B cell (primary cell): ENCODE results near the gene FCER1A. TPM values are rescaled to one million over a fixed set of nuclear protein-coding genes. Genes with fewer than 3 reads are reported as not detected.

Source experiments
- ATAC-seq: fragments of 200-7000 bp; cut with Tn5 transposase; one replicate; pipeline ENCODE4 v1.10.0; 2021; ENCODE audit warnings: low read depth, mild to moderate bottlenecking, moderate number of reproducible peaks, moderate library complexity
- CTCF ChIA-PET: fragments of 350-600 bp; sonication (Branson Sonifier 250); formaldehyde crosslinking; loops from one replicate; lab custom pipeline; 2021; ENCODE audit warnings: antibody characterized with exemption, inconsistent platforms; lab: Charles Lee
- POLR2A ChIA-PET: fragments of 350-600 bp; sonication (Branson Sonifier 250); formaldehyde crosslinking; loops from one replicate; lab custom pipeline; 2021; ENCODE audit warnings: antibody characterized with exemption; lab: Charles Lee
- DNase-seq: peaks from one replicate; pipeline ENCODE4 v3.0.0; 2013
- H2AFZ ChIP-seq: 2 replicates; pipeline ENCODE4 v1.6.1; 2012; ENCODE audit warnings: mild to moderate bottlenecking, low read depth, low read length; ENCODE audit not compliant: insufficient read depth, poor library complexity, severe bottlenecking
- H3K27ac ChIP-seq, 2 donors: 1 replicate in 1 of 2; 2 replicates in 1 of 2; pipeline ENCODE4 v1.5.1; 2012 to 2013; ENCODE audit warnings: low read length in 2 of 2, mild to moderate bottlenecking in 2 of 2, moderate library complexity in 1 of 2
- H3K27me3 ChIP-seq, 4 experiments: fragments of 200-600 bp in 1 of 4; sonication (generic) in 1 of 4; replicated peaks in 1 of 4; 1 replicate in 2 of 4; 2 replicates in 2 of 4; pipeline versions ENCODE4 v1.6.1 to v1.7.0; 2013 to 2016; ENCODE audit warnings: low read length in 3 of 4, mild to moderate bottlenecking in 2 of 4, mixed read lengths in 1 of 4, moderate library complexity in 1 of 4; ENCODE audit not compliant: insufficient read depth in 4 of 4, control insufficient read depth in 3 of 4; ENCODE audit errors: control extremely low read depth in 1 of 4
- H3K36me3 ChIP-seq, 2 experiments: replicated peaks in 1 of 2; 1 replicate in 1 of 2; 2 replicates in 1 of 2; pipeline versions ENCODE4 v1.6.1 to v1.7.1; 2013; ENCODE audit warnings: low read length in 1 of 2; ENCODE audit not compliant: insufficient read depth in 2 of 2, control insufficient read depth in 1 of 2; ENCODE audit errors: control extremely low read depth in 1 of 2, extremely low read depth in 1 of 2
- H3K4me1 ChIP-seq, 2 donors: fragments of 200-600 bp in 1 of 2; sonication (generic) in 1 of 2; 1 replicate in 1 of 2; 2 replicates in 1 of 2; pipeline versions ENCODE4 v1.5.1 to v1.6.1; 2013 to 2017; ENCODE audit warnings: low read length in 2 of 2; ENCODE audit not compliant: control insufficient read depth in 2 of 2, insufficient read depth in 2 of 2
- H3K4me2 ChIP-seq: replicated peaks from 2 replicates; pipeline ENCODE3; 2012; ENCODE audit warnings: mild to moderate bottlenecking, low read depth, low read length; ENCODE audit not compliant: poor library complexity, severe bottlenecking
- H3K4me3 ChIP-seq, 5 experiments: fragments of 200-600 bp in 1 of 5; sonication (generic) in 1 of 5; 1 replicate in 3 of 5; 2 replicates in 2 of 5; pipeline versions ENCODE4 v1.5.1 to v1.7.0; 2011 to 2016; ENCODE audit warnings: low read length in 4 of 5, mild to moderate bottlenecking in 4 of 5, low read depth in 2 of 5, control low read depth in 1 of 5, moderate library complexity in 1 of 5; ENCODE audit not compliant: insufficient read depth in 1 of 5; ENCODE audit errors: control extremely low read depth in 1 of 5, extremely low read depth in 1 of 5
- H3K79me2 ChIP-seq: fragments of 200-600 bp; sonication (generic); one replicate; pipeline ENCODE4 v1.6.0; 2016; ENCODE audit warnings: low read length; ENCODE audit not compliant: control insufficient read depth, insufficient read depth
- H3K9ac ChIP-seq: fragments of 200-600 bp; sonication (generic); 2 replicates; pipeline ENCODE4 v1.6.1; 2017; ENCODE audit warnings: mild to moderate bottlenecking, low read length, moderate library complexity
- H3K9me3 ChIP-seq, 3 donors: one replicate each; pipeline versions ENCODE4 v1.6.1 to v1.7.1; 2013; ENCODE audit warnings: low read length in 2 of 3; ENCODE audit not compliant: control insufficient read depth in 2 of 3, insufficient read depth in 1 of 3; ENCODE audit errors: control extremely low read depth in 1 of 3
- H4K20me1 ChIP-seq: 2 replicates; pipeline ENCODE4 v1.6.0; 2012; ENCODE audit warnings: mild to moderate bottlenecking, low read length; ENCODE audit not compliant: insufficient read depth, control insufficient read depth, poor library complexity, severe bottlenecking
- H3K27ac Mint-ChIP-seq: one replicate; pipeline ENCODE4 v1.8.0; 2021; ENCODE audit warnings: mixed read lengths
- H3K27me3 Mint-ChIP-seq: one replicate; pipeline ENCODE4 v1.8.0; 2021; ENCODE audit warnings: mixed read lengths
- H3K4me1 Mint-ChIP-seq: one replicate; pipeline ENCODE4 v1.8.0; 2021; ENCODE audit warnings: mixed read lengths
- H3K4me3 Mint-ChIP-seq: one replicate; pipeline ENCODE4 v1.8.0; 2021; ENCODE audit warnings: mixed read lengths
- H3K9me3 Mint-ChIP-seq: one replicate; pipeline ENCODE4 v1.8.0; 2022; ENCODE audit warnings: mixed read lengths; ENCODE audit not compliant: insufficient read depth
- CTCF ChIP-seq: fragments of 200-600 bp; IDR thresholded peaks from one replicate; pipeline ENCODE4 v1.8.0; 2022; ENCODE audit warnings: antibody characterized with exemption, mild to moderate bottlenecking
- EZH2 ChIP-seq: IDR thresholded peaks from 2 replicates; pipeline ENCODE4 v1.6.1; 2012; ENCODE audit warnings: borderline replicate concordance, low read depth, mild to moderate bottlenecking, moderate library complexity, low read length; ENCODE audit not compliant: insufficient read depth, poor library complexity, severe bottlenecking
- WGBS: methylation state at CpG from one replicate; pipeline ENCODE4 v1.1.5; 2013; ENCODE audit warnings: missing lambda C conversion rate; ENCODE audit not compliant: insufficient coverage; 5-methylcytosine and 5-hydroxymethylcytosine counted together
- intact Hi-C: fragments of 100-400 bp; cut with micrococcal nuclease; formaldehyde crosslinking; loops from one replicate; pipeline ENCODE4 v1.10.0; 2022
- polyA plus RNA-seq: library from polyadenylated mRNA; depleted of rRNA; stranded (reverse); fragments of >200 nt; gene quantifications from 2 replicates; pipeline ENCODE4 v1.2.3, GENCODE V29; 2012
- total RNA-seq, 2 donors: library from RNA; stranded (reverse); fragments of 120-200 nt in 1 of 2; gene quantifications; 1 replicate in 1 of 2; 2 replicates in 1 of 2; pipeline versions ENCODE4 v1.2.3 to v1.2.4, GENCODE V29; 2013 to 2022

FCER1A gene
- total and polyA plus RNA-seq, 2 donors (not counting 1 experiment from before 2014, with no cell fraction given): 0.69 TPM; not detected in 1

- H3K27ac ChIP-seq: no peak overlapping the region
- H3K79me2 ChIP-seq: no peaks in the 10 kb centered on the region
- no peaks in the 10 kb centered on the region for H3K36me3 ChIP-seq
- Mint-ChIP-seq H3K4me3 (no peak overlapping the region), H3K9me3 (no peaks in the 10 kb centered on the region), H3K4me1 (no peaks in the 10 kb centered on the region), H3K27me3 (peaks cover 23% of the 10 kb centered on the region), H3K27ac (no peak overlapping the region)
- intact Hi-C loops: no loop called here
- H2AFZ ChIP-seq: no peak overlapping the region
- ChIA-PET CTCF (no interaction called here), POLR2A (no interaction called here)
- no peaks in the 10 kb centered on the region for H3K9me3 ChIP-seq
- peaks cover 0 to 6% (median 2%) of the 10 kb centered on the region in 4 experiments for H3K27me3 ChIP-seq
- H3K4me1 ChIP-seq: no peaks in the 10 kb centered on the region
- no peak overlapping the region for H3K4me3 ChIP-seq
- TF ChIP-seq CTCF (no peak), EZH2 (no peak)
- H4K20me1 ChIP-seq: no peaks in the 10 kb centered on the region
- WGBS: no CpG with 5 or more reads among the region's 5 CpGs
- no peak overlapping the region for H3K4me2 ChIP-seq
- H3K9ac ChIP-seq: no peak overlapping the region
- DNase-seq: no peak
- no peak for ATAC-seq
Measured at GRCh38 chr1:159279773-159280172, 22.4 kb upstream of the FCER1A start.

- Mint-ChIP-seq H3K27ac (no peak overlapping the region), H3K9me3 (no peaks in the 10 kb centered on the region), H3K27me3 (peaks cover 25% of the 10 kb centered on the region), H3K4me3 (no peak overlapping the region), H3K4me1 (no peaks in the 10 kb centered on the region)
- Histone ChIP-seq H3K27me3 (peaks cover 0 to 6% (median 2%) of the 10 kb centered on the region in 4 experiments), H3K4me2 (no peak overlapping the region), H3K36me3 (no peaks in the 10 kb centered on the region), H4K20me1 (no peaks in the 10 kb centered on the region), H2AFZ (no peak overlapping the region), H3K4me3 (no peak overlapping the region), H3K79me2 (no peaks in the 10 kb centered on the region), H3K9ac (no peak overlapping the region), H3K9me3 (no peaks in the 10 kb centered on the region), H3K27ac (no peak overlapping the region), H3K4me1 (no peaks in the 10 kb centered on the region)
- intact Hi-C loops: no loop called here
- POLR2A ChIA-PET: no interaction called here
- no peak for DNase-seq
- ATAC-seq: no peak
- CTCF ChIA-PET: no interaction called here
- no CpG with 5 or more reads among the region's 2 CpGs for WGBS
- TF ChIP-seq CTCF (no peak), EZH2 (no peak)
Measured at GRCh38 chr1:159282118-159282517, 20.0 kb upstream of the FCER1A start.
